ENCODE measurements around the gene NSMF. TPM values are rescaled to one million over a fixed set of nuclear protein-coding genes. Genes with fewer than 3 reads are reported as not detected.

The NSMF gene
- total RNA-seq, 4 donors from 2014 or later: 219 to 297 (median 270) TPM

- Histone ChIP-seq H3K4me1 (peaks cover 0 to 12% (median 2%) of the 10 kb centered on the region in 4 donors), H3K4me3 (no peak overlapping the region), H3K9me3 (no peaks in the 10 kb centered on the region), H3K27ac (no peak overlapping the region), H3K27me3 (no peaks in the 10 kb centered on the region), H3K36me3 (peaks cover 0 to 37% (median 0%) of the 10 kb centered on the region in 3 donors)
- TF ChIP-seq POLR2A (IDR thresholded peaks at IDR 0.05) (no peak), EP300 (IDR thresholded peaks at IDR 0.05) (no peak), CTCF (IDR thresholded peaks at IDR 0.05) (no peak)
- no peak for DNase-seq (ENCODE audit: low spot score in 2 of 2)
- WGBS, 2 donors: 88 to 92% methylated on average over 15 to 17 of the region's 23 CpGs
Measured at GRCh38 chr9:137465000-137465719, 6.0 kb upstream of the NSMF start.

DNA sequence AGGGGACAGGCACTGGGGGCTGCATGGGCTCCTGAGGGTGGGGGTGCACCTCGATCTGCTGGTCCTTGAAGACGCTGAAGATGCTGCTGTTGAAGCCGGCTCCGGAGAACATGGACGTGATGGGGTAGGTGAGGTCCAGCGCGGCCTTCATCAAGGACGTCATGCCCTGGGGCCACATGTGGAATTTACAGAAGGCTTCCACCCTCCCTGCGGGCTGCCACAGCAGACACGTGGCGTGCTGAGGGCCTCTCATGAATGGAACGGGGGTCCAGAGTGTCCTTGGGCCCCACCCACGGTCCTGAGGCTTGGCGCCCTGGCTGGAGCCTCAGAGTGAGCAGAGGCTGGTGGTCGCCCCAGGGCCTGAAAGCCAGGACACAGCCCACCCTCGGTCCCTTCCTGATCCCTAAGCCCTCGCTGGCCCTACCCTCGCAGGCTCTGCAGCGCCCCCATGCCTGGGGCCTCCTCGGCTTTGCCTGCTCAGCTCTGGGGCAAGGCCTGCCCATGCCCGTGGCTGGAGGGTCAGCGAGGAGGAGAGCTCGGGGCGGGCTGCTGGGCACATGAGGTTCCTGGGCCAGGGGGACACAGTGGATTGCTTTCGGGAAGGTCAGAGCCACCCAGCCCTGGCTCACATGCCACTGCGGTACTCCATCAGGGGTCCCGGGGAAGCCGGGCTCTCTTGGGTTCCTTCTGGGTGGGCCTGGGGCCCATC, 5.3 kb upstream of the NSMF start:
- Histone ChIP-seq H3K36me3 (peaks cover 0 to 37% (median 0%) of the 10 kb centered on the region in 3 donors), H3K27me3 (no peaks in the 10 kb centered on the region), H3K27ac (no peak overlapping the region), H3K4me3 (no peak overlapping the region), H3K4me1 (peaks cover 0 to 19% (median 8%) of the 10 kb centered on the region in 4 donors), H3K9me3 (no peaks in the 10 kb centered on the region)
- DNase-seq (ENCODE audit: low spot score in 2 of 2): no peak
- 87 to 93% methylated on average over 15 to 23 of the region's 28 CpGs for WGBS, 2 donors
- no peak for TF ChIP-seq EP300 (IDR thresholded peaks at IDR 0.05)
- TF ChIP-seq CTCF (IDR thresholded peaks at IDR 0.05): no peak
- no peak for TF ChIP-seq POLR2A (IDR thresholded peaks at IDR 0.05)

DNA sequence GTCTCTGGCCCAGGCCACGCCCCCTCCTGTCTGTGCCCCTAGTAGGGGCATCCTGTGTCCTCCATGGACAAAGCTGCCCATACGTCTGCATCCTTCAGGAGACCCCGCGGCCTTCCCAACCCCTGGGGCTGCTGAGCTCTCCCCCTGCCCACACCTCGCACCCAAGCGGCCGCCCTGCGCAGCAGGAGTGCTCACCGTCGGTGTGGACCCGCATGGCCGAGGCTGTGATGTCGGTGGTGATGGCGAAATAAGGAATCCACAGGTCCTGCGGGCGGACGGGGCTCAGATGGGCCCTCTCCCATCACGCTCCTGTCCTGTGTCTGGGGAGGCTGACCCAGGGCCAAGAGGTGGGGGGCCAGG, 4.8 kb upstream of the NSMF start:
- WGBS, 2 donors: 95% methylated on average over 13 of the region's 18 CpGs
- no peak overlapping the region for H3K27ac ChIP-seq
- no peak for TF ChIP-seq POLR2A (IDR thresholded peaks at IDR 0.05)
- TF ChIP-seq CTCF (IDR thresholded peaks at IDR 0.05): no peak
- TF ChIP-seq EP300 (IDR thresholded peaks at IDR 0.05): no peak
- peaks cover 0 to 37% (median 0%) of the 10 kb centered on the region in 3 donors for H3K36me3 ChIP-seq
- no peak for DNase-seq (ENCODE audit: low spot score in 2 of 2)
- peaks cover 0 to 21% (median 9%) of the 10 kb centered on the region in 4 donors for H3K4me1 ChIP-seq
- no peaks in the 10 kb centered on the region for H3K27me3 ChIP-seq
- no peaks in the 10 kb centered on the region for H3K9me3 ChIP-seq
- H3K4me3 ChIP-seq: no peak overlapping the region

DNA sequence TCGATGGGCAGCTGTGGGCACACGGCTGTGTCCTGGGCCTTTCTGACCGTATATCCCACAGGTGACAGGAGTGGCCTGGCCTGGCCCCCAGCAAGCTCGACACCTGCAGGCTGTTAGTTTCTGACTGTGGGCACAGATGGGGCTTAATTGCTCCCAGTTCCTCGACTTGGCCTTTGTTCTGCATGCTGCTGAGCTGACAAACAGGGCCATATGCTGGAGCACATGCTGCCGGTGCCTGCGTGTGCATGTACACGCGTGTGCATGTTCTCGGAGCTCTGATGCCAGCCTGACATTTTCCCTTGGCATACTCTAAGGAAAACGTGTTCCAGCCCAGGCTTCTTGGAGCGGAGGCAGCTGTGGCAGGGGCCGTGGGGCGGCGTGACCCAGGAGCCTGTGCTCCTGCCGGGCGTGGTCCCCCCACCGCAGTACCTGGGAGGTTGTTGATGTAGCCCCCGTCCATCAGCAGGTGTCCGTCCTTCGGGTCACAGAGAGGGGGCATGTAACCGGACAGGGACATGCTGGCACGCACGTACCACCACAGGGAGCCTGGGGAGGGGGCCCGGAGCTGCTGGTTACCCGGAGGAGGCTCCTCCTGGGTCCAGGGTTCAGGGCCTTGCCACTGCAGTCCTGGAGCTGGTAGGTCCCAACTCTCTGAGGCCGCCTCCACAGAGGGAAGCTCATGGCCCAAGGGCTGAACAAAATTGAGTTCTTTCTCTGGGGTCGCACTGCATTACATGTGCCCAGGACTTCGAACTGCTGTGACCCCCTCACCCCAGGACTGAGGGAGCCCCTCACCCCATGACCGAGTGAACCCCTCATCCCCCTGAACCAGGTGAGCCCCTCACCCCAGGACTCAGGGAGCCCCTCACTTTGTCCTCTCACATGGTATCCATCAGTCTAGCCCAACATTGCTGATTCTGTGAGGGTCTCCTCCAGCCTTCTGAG, 4.1 kb upstream of the NSMF start:
- 86 to 89% methylated on average over 26 to 27 of the region's 30 CpGs for WGBS, 2 donors
- Histone ChIP-seq H3K9me3 (no peaks in the 10 kb centered on the region), H3K4me3 (no peak overlapping the region), H3K4me1 (peaks cover 0 to 27% (median 14%) of the 10 kb centered on the region in 4 donors), H3K27me3 (no peaks in the 10 kb centered on the region), H3K36me3 (peaks cover 0 to 37% (median 0%) of the 10 kb centered on the region in 3 donors), H3K27ac (no peak overlapping the region)
- DNase-seq (ENCODE audit: low spot score in 2 of 2): no peak
- TF ChIP-seq CTCF (IDR thresholded peaks at IDR 0.05) (no peak), POLR2A (IDR thresholded peaks at IDR 0.05) (no peak), EP300 (IDR thresholded peaks at IDR 0.05) (no peak)
